ENCODE measurements around the gene PARP8.
"Not testable (repeated sequence)": the region's sequence is repeated elsewhere in the genome, so short reads cannot be mapped to it uniquely, and the experiment has no call there.

Gene PARP8

GRCh38 chr5:50800410-50800809 is 134.0 kb downstream of the PARP8 start:
- no peaks in the 10 kb centered on the region for H3K27me3 ChIP-seq (replicated peaks; ENCODE audit: control insufficient read depth, insufficient read depth, low read length)
- DNase-seq (ENCODE audit: extremely low read depth, insufficient read length), result peak; percentile 5
- peaks cover 2% of the 10 kb centered on the region for H3K36me3 ChIP-seq (ENCODE audit: control insufficient read depth, insufficient read depth, low read length)
- TF ChIP-seq CTCF (IDR thresholded peaks at IDR 0.05; ENCODE audit: insufficient read depth, low read length, poor library complexity, severe bottlenecking), result no peak
- H3K4me3 ChIP-seq (replicated peaks; ENCODE audit: low read depth, low read length), result no peak overlapping the region

- no peak for DNase-seq (ENCODE audit: extremely low read depth, insufficient read length)
- no peak for TF ChIP-seq CTCF (IDR thresholded peaks at IDR 0.05; ENCODE audit: insufficient read depth, low read length, poor library complexity, severe bottlenecking)
- no peaks in the 10 kb centered on the region for H3K27me3 ChIP-seq (replicated peaks; ENCODE audit: control insufficient read depth, insufficient read depth, low read length)
- H3K36me3 ChIP-seq (ENCODE audit: control insufficient read depth, insufficient read depth, low read length), result peaks cover 2% of the 10 kb centered on the region
- no peak overlapping the region for H3K4me3 ChIP-seq (replicated peaks; ENCODE audit: low read depth, low read length)
Observed at GRCh38 chr5:50807661-50808060, 141.2 kb downstream of the PARP8 start.

GRCh38 chr5:50808406-50808805 is 142.0 kb downstream of the PARP8 start:
- H3K36me3 ChIP-seq (ENCODE audit: control insufficient read depth, insufficient read depth, low read length), result peaks cover 2% of the 10 kb centered on the region
- no peaks in the 10 kb centered on the region for H3K27me3 ChIP-seq (replicated peaks; ENCODE audit: control insufficient read depth, insufficient read depth, low read length)
- TF ChIP-seq CTCF (IDR thresholded peaks at IDR 0.05; ENCODE audit: insufficient read depth, low read length, poor library complexity, severe bottlenecking), result no peak
- no peak for DNase-seq (ENCODE audit: extremely low read depth, insufficient read length)
- H3K4me3 ChIP-seq (replicated peaks; ENCODE audit: low read depth, low read length), result no peak overlapping the region

GRCh38 chr5:50811746-50812145 is 145.3 kb downstream of the PARP8 start:
- not testable (repeated sequence) for DNase-seq (ENCODE audit: extremely low read depth, insufficient read length); H3K27me3 ChIP-seq (replicated peaks; ENCODE audit: control insufficient read depth, insufficient read depth, low read length); H3K4me3 ChIP-seq (replicated peaks; ENCODE audit: low read depth, low read length); H3K36me3 ChIP-seq (ENCODE audit: control insufficient read depth, insufficient read depth, low read length)

GRCh38 chr5:50813691-50814090 is 147.3 kb downstream of the PARP8 start:
- TF ChIP-seq CTCF (IDR thresholded peaks at IDR 0.05; ENCODE audit: insufficient read depth, low read length, poor library complexity, severe bottlenecking), result no peak
- Histone ChIP-seq H3K27me3 (replicated peaks; ENCODE audit: control insufficient read depth, insufficient read depth, low read length) (no peaks in the 10 kb centered on the region), H3K4me3 (replicated peaks; ENCODE audit: low read depth, low read length) (no peak overlapping the region), H3K36me3 (ENCODE audit: control insufficient read depth, insufficient read depth, low read length) (no peaks in the 10 kb centered on the region)
- DNase-seq (ENCODE audit: extremely low read depth, insufficient read length), result no peak

- no peaks in the 10 kb centered on the region for H3K36me3 ChIP-seq (ENCODE audit: control insufficient read depth, insufficient read depth, low read length)
- TF ChIP-seq CTCF (IDR thresholded peaks at IDR 0.05; ENCODE audit: insufficient read depth, low read length, poor library complexity, severe bottlenecking), result no peak
- no peak for DNase-seq (ENCODE audit: extremely low read depth, insufficient read length)
- H3K4me3 ChIP-seq (replicated peaks; ENCODE audit: low read depth, low read length), result no peak overlapping the region
- H3K27me3 ChIP-seq (replicated peaks; ENCODE audit: control insufficient read depth, insufficient read depth, low read length), result no peaks in the 10 kb centered on the region
Observed at GRCh38 chr5:50814556-50814955, 148.1 kb downstream of the PARP8 start.

Measured in GM06990 (cell line).